Caco-2 (cell line): ENCODE measurements around the gene TLE3. TPM values are rescaled to one million over a fixed set of nuclear protein-coding genes. Genes with fewer than 3 reads are reported as not detected.

ENCODE experiments used
- BruUV-seq: library from RNA; stranded (reverse); fragments of 400-500 nt; replicated peaks from 2 replicates; lab custom pipeline; 2021; lab: Mats Ljungman, UMichigan
- CTCF ChIA-PET: fragments of 300-600 bp; sonication (Branson Sonifier 250); formaldehyde crosslinking; loops from one replicate; lab custom pipeline; 2022; ENCODE audit warnings: antibody characterized with exemption; lab: Charles Lee
- POLR2A ChIA-PET: fragments of 300-600 bp; sonication (Branson Sonifier 250); formaldehyde crosslinking; loops from one replicate; lab custom pipeline; 2022; ENCODE audit warnings: antibody characterized with exemption; lab: Charles Lee
- DNase-seq, 2 experiments: peaks; one replicate each; pipeline versions ENCODE4 v3.0.0 to v3.0.0-alpha.2; 2020 to 2022
- H3K27me3 ChIP-seq: replicated peaks from 2 replicates; pipeline ENCODE4 v1.6.0; 2011; ENCODE audit warnings: low read length; ENCODE audit not compliant: control insufficient read depth, insufficient read depth
- H3K36me3 ChIP-seq: 2 replicates; pipeline ENCODE4 v1.5.1; 2011; ENCODE audit warnings: low read length; ENCODE audit not compliant: control insufficient read depth, insufficient read depth
- H3K4me1 ChIP-seq: fragments of 250-450 bp; sonication (Bioruptor Pico); 2 replicates; pipeline ENCODE4 v1.5.1; 2020; ENCODE audit warnings: mild to moderate bottlenecking
- H3K4me3 ChIP-seq: 2 replicates; pipeline ENCODE4 v1.5.1; 2011; ENCODE audit warnings: low read depth, mild to moderate bottlenecking, control low read depth, low read length
- H3K9me3 ChIP-seq: fragments of 250-450 bp; sonication (Bioruptor Pico); 2 replicates; pipeline ENCODE4 v1.5.1; 2020; ENCODE audit warnings: mild to moderate bottlenecking, moderate library complexity
- H3K27ac Mint-ChIP-seq: one replicate; pipeline ENCODE4 v1.8.0; 2022; ENCODE audit warnings: mixed read lengths; ENCODE audit not compliant: unreplicated experiment
- H3K27me3 Mint-ChIP-seq: one replicate; pipeline ENCODE4 v1.8.0; 2022; ENCODE audit warnings: mixed read lengths; ENCODE audit not compliant: insufficient read depth, unreplicated experiment
- H3K36me3 Mint-ChIP-seq: one replicate; pipeline ENCODE4 v1.8.0; 2022; ENCODE audit warnings: mild to moderate bottlenecking, mixed read lengths; ENCODE audit not compliant: insufficient read depth, unreplicated experiment
- H3K4me1 Mint-ChIP-seq: one replicate; pipeline ENCODE4 v1.8.0; 2022; ENCODE audit warnings: low read depth, mixed read lengths; ENCODE audit not compliant: unreplicated experiment
- H3K4me3 Mint-ChIP-seq: one replicate; pipeline ENCODE4 v1.8.0; 2022; ENCODE audit warnings: mild to moderate bottlenecking, moderate library complexity, mixed read lengths; ENCODE audit not compliant: unreplicated experiment
- H3K9me3 Mint-ChIP-seq: one replicate; pipeline ENCODE4 v1.8.0; 2022; ENCODE audit warnings: mixed read lengths; ENCODE audit not compliant: unreplicated experiment
- intact Hi-C: fragments of 100-400 bp; cut with micrococcal nuclease; formaldehyde crosslinking; loops from one replicate; pipeline ENCODE4 v1.10.0; 2022; ENCODE audit not compliant: unreplicated experiment
- total RNA-seq: library from RNA; stranded (reverse); gene quantifications from 2 replicates; pipeline ENCODE4 v1.2.3, GENCODE V29; 2022
- TF ChIP-seq, protein P1 (sequence below), 2 experiments: fragments of 200-600 bp in 1 of 2; IDR thresholded peaks; 1 replicate in 1 of 2; 2 replicates in 1 of 2; pipeline versions ENCODE4 v1.5.1 to v1.8.0; 2011 to 2022; ENCODE audit warnings: antibody characterized with exemption in 1 of 2, control low read depth in 1 of 2, inconsistent platforms in 1 of 2, low read depth in 1 of 2, low read length in 1 of 2, mild to moderate bottlenecking in 1 of 2, moderate library complexity in 1 of 2; ENCODE audit not compliant: insufficient read depth in 1 of 2, severe bottlenecking in 1 of 2, unreplicated experiment in 1 of 2

TLE3 gene
- total RNA-seq, 1 experiment from 2014 or later: 105 TPM

GRCh38 chr15:70109531-70109930, 11.8 kb upstream of the TLE3 start:
- Mint-ChIP-seq H3K27ac (no peak overlapping the region), H3K27me3 (no peaks in the 10 kb centered on the region), H3K4me3 (no peak overlapping the region), H3K4me1 (peaks cover 15% of the 10 kb centered on the region), H3K36me3 (no peaks in the 10 kb centered on the region), H3K9me3 (no peaks in the 10 kb centered on the region)
- TF ChIP-seq, protein P1, sequence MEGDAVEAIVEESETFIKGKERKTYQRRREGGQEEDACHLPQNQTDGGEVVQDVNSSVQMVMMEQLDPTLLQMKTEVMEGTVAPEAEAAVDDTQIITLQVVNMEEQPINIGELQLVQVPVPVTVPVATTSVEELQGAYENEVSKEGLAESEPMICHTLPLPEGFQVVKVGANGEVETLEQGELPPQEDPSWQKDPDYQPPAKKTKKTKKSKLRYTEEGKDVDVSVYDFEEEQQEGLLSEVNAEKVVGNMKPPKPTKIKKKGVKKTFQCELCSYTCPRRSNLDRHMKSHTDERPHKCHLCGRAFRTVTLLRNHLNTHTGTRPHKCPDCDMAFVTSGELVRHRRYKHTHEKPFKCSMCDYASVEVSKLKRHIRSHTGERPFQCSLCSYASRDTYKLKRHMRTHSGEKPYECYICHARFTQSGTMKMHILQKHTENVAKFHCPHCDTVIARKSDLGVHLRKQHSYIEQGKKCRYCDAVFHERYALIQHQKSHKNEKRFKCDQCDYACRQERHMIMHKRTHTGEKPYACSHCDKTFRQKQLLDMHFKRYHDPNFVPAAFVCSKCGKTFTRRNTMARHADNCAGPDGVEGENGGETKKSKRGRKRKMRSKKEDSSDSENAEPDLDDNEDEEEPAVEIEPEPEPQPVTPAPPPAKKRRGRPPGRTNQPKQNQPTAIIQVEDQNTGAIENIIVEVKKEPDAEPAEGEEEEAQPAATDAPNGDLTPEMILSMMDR (IDR thresholded peaks at IDR 0.05; ENCODE audit: insufficient read depth in 1 of 2, low read depth in 1 of 2, low read length in 1 of 2, severe bottlenecking in 1 of 2, unreplicated experiment in 1 of 2): no peak
- Histone ChIP-seq H3K4me1 (peaks cover 12% of the 10 kb centered on the region), H3K36me3 (no peaks in the 10 kb centered on the region), H3K27me3 (no peaks in the 10 kb centered on the region), H3K4me3 (no peak overlapping the region), H3K9me3 (no peaks in the 10 kb centered on the region)
- BruUV-seq: no TSS peak
- intact Hi-C loops: no loop called here
- POLR2A ChIA-PET: no interaction called here
- CTCF ChIA-PET: no interaction called here
- DNase-seq: no peak

- Mint-ChIP-seq H3K9me3 (no peaks in the 10 kb centered on the region), H3K27me3 (no peaks in the 10 kb centered on the region), H3K4me3 (no peak overlapping the region), H3K27ac (no peak overlapping the region), H3K4me1 (no peaks in the 10 kb centered on the region), H3K36me3 (peaks cover 15% of the 10 kb centered on the region)
- TF ChIP-seq, protein P1 (IDR thresholded peaks at IDR 0.05; ENCODE audit: insufficient read depth in 1 of 2, low read depth in 1 of 2, low read length in 1 of 2, severe bottlenecking in 1 of 2, unreplicated experiment in 1 of 2): no peak
- Histone ChIP-seq H3K9me3 (no peaks in the 10 kb centered on the region), H3K4me3 (no peak overlapping the region), H3K27me3 (no peaks in the 10 kb centered on the region), H3K36me3 (no peaks in the 10 kb centered on the region), H3K4me1 (peaks cover 16% of the 10 kb centered on the region)
- no peak for DNase-seq
- ChIA-PET CTCF (interaction anchor here (0.6 kb wide), 1 partner anchor 94 kb away, joined by 7 read pairs; no protein-coding TSS in a partner anchor), POLR2A (no interaction called here)
- intact Hi-C loops: no loop called here
- no TSS peak for BruUV-seq
These were observed 6.3 kb upstream of the TLE3 start for GRCh38 chr15:70103880-70104626.

- intact Hi-C loops: no loop called here
- no peaks in the 10 kb centered on the region for H3K36me3 ChIP-seq
- H3K9me3 ChIP-seq: no peaks in the 10 kb centered on the region
- CTCF ChIA-PET: no interaction called here
- no peaks in the 10 kb centered on the region for H3K9me3 Mint-ChIP-seq
- H3K4me1 Mint-ChIP-seq: no peaks in the 10 kb centered on the region
- H3K27me3 ChIP-seq: no peaks in the 10 kb centered on the region
- H3K36me3 Mint-ChIP-seq: peaks cover 18% of the 10 kb centered on the region
- POLR2A ChIA-PET: no interaction called here
- no peak overlapping the region for H3K4me3 Mint-ChIP-seq
- H3K4me3 ChIP-seq: no peak overlapping the region
- no peak for DNase-seq
- TF ChIP-seq, protein P1 (IDR thresholded peaks at IDR 0.05; ENCODE audit: insufficient read depth in 1 of 2, low read depth in 1 of 2, low read length in 1 of 2, severe bottlenecking in 1 of 2, unreplicated experiment in 1 of 2): no peak
- H3K27ac Mint-ChIP-seq: no peak overlapping the region
- no peaks in the 10 kb centered on the region for H3K27me3 Mint-ChIP-seq
- BruUV-seq: no TSS peak
- peaks cover 16% of the 10 kb centered on the region for H3K4me1 ChIP-seq
These were observed 5.1 kb upstream of the TLE3 start for GRCh38 chr15:70102827-70103226.
